ENCODE data around the gene CSTPP1. TPM values are rescaled to one million over a fixed set of nuclear protein-coding genes. Genes with fewer than 3 reads are reported as not detected.

CSTPP1 gene
- total RNA-seq, 4 donors from 2014 or later: 35.3 to 51.9 (median 39.7) TPM

- Histone ChIP-seq H3K4me1 (no peaks in the 10 kb centered on the region), H3K36me3 (peaks cover 0 to 35% (median 0%) of the 10 kb centered on the region in 3 donors), H3K27ac (no peak overlapping the region), H3K4me3 (no peak overlapping the region), H3K27me3 (no peaks in the 10 kb centered on the region), H3K9me3 (no peaks in the 10 kb centered on the region)
- WGBS, 2 donors: 93 to 98% methylated on average over 2 of the region's 2 CpGs
- no peak for TF ChIP-seq EP300 (IDR thresholded peaks at IDR 0.05)
- no peak for TF ChIP-seq POLR2A (IDR thresholded peaks at IDR 0.05)
- TF ChIP-seq CTCF (IDR thresholded peaks at IDR 0.05): no peak
- DNase-seq (ENCODE audit: low spot score in 2 of 2): no peak
Measured at GRCh38 chr11:46890665-46891064, 45.9 kb upstream of the CSTPP1 start.

GRCh38 chr11:46892109-46892508 is 44.5 kb upstream of the CSTPP1 start:
- TF ChIP-seq CTCF (IDR thresholded peaks at IDR 0.05): no peak
- TF ChIP-seq EP300 (IDR thresholded peaks at IDR 0.05): no peak
- TF ChIP-seq POLR2A (IDR thresholded peaks at IDR 0.05): no peak
- Histone ChIP-seq H3K27ac (no peak overlapping the region), H3K4me3 (no peak overlapping the region), H3K4me1 (peaks cover 0 to 9% (median 0%) of the 10 kb centered on the region in 4 donors), H3K9me3 (no peaks in the 10 kb centered on the region), H3K27me3 (no peaks in the 10 kb centered on the region), H3K36me3 (peaks cover 0 to 29% (median 0%) of the 10 kb centered on the region in 3 donors)
- 88 to 90% methylated on average over 2 of the region's 2 CpGs for WGBS, 2 donors
- no peak for DNase-seq (ENCODE audit: low spot score in 2 of 2)

GRCh38 chr11:46892838-46893237 is 43.7 kb upstream of the CSTPP1 start:
- Histone ChIP-seq H3K4me3 (no peak overlapping the region), H3K9me3 (no peaks in the 10 kb centered on the region), H3K4me1 (peaks cover 0 to 9% (median 0%) of the 10 kb centered on the region in 4 donors), H3K27me3 (no peaks in the 10 kb centered on the region), H3K27ac (no peak overlapping the region), H3K36me3 (peaks cover 0 to 29% (median 0%) of the 10 kb centered on the region in 3 donors)
- TF ChIP-seq CTCF (IDR thresholded peaks at IDR 0.05): no peak
- no peak for TF ChIP-seq POLR2A (IDR thresholded peaks at IDR 0.05)
- no peak for TF ChIP-seq EP300 (IDR thresholded peaks at IDR 0.05)
- DNase-seq (ENCODE audit: low spot score in 2 of 2): no peak
- WGBS, 2 donors: 93 to 95% methylated on average over 7 to 9 of the region's 9 CpGs

GRCh38 chr11:46894506-46894905 is 42.1 kb upstream of the CSTPP1 start:
- H3K36me3 ChIP-seq: peaks cover 0 to 30% (median 0%) of the 10 kb centered on the region in 3 donors
- DNase-seq (ENCODE audit: low spot score in 2 of 2): no peak
- H3K9me3 ChIP-seq: no peaks in the 10 kb centered on the region
- 94 to 97% methylated on average over 14 of the region's 16 CpGs for WGBS, 2 donors
- H3K4me3 ChIP-seq: no peak overlapping the region
- H3K4me1 ChIP-seq: peaks cover 0 to 9% (median 0%) of the 10 kb centered on the region in 4 donors
- H3K27me3 ChIP-seq: no peaks in the 10 kb centered on the region
- H3K27ac ChIP-seq: no peak overlapping the region
- TF ChIP-seq EP300 (IDR thresholded peaks at IDR 0.05) (no peak), CTCF (IDR thresholded peaks at IDR 0.05) (no peak), POLR2A (IDR thresholded peaks at IDR 0.05) (no peak)

GRCh38 chr11:46894961-46895360 is 41.6 kb upstream of the CSTPP1 start:
- TF ChIP-seq POLR2A (IDR thresholded peaks at IDR 0.05): no peak
- TF ChIP-seq CTCF (IDR thresholded peaks at IDR 0.05): no peak
- no peak for TF ChIP-seq EP300 (IDR thresholded peaks at IDR 0.05)
- Histone ChIP-seq H3K27me3 (no peaks in the 10 kb centered on the region), H3K9me3 (no peaks in the 10 kb centered on the region), H3K27ac (no peak overlapping the region), H3K36me3 (peaks cover 0 to 34% (median 0%) of the 10 kb centered on the region in 3 donors), H3K4me1 (peaks cover 0 to 9% (median 0%) of the 10 kb centered on the region in 4 donors), H3K4me3 (no peak overlapping the region)
- 86 to 90% methylated on average over 10 of the region's 10 CpGs for WGBS, 2 donors
- no peak for DNase-seq (ENCODE audit: low spot score in 2 of 2)

Measured in tibial nerve (tissue), 4 donors.